GM19324 (cell line): ENCODE results near the gene CFD.
"Not testable (repeated sequence)": the region's sequence is repeated elsewhere in the genome, so short reads cannot be mapped to it uniquely, and the experiment has no call there.

Experiments
- ATAC-seq: cut with Tn5 transposase; IDR thresholded peaks from one replicate; pipeline ENCODE4 v1.9.1; 2021; ENCODE audit warnings: mild to moderate bottlenecking, moderate library complexity; ENCODE audit not compliant: unreplicated experiment, low FRiP score

The CFD gene

DNA sequence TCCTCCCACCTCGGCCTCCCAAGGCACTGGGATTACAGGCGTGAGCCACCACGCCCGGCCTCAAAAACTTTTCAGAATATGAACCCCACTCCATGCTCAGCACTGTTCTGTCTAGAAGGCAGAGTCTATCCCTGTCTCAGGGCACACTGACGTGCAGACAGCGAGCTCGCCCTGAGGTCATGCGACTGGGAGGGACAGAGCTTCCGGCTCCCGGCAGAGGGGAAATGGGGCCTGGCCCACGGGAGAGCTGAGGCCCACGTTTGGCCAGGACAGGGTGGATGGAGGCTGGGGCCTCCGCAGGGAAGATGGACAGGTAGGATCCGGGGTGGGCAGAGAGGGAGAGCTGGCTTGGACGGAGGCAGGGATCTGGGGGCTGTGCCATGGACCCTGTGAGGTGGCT lies 34.6 kb upstream of the CFD start:
- no peak for ATAC-seq

DNA sequence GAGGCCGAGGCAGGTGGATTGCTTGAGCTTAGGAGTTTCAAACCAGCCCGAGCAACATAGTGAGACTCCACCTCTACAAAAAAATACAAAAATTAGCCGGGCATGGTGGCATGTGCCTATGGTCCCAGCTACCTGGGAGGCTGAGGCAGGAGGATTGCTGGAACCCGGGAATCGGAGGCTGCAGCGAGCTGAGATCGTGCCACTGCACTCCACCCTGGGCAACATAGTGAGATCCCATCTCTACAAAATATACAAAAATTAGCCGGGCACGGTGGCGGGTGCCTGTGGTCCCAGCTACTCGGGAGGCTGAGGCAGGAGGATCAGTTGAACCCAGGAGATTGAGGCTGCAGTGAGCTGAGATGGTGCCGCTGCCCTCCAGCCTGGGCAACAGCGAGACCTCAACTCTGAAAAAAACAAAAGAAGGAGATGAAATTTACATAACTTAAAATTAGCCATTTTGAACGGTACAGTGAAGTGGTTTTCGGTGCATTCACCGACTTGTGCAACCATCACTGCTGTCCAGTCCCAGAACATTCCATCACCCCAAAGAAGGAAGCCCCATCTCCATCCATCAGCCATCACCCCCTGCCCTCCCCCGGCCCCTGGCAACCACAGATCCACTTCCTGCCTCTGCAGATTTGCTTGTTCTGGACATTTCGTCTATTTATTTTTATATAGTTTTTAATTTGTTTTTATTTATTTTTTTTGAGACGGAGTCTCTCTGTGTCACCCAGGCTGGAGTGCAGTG lies 33.4 kb upstream of the CFD start:
- ATAC-seq = no peak

DNA sequence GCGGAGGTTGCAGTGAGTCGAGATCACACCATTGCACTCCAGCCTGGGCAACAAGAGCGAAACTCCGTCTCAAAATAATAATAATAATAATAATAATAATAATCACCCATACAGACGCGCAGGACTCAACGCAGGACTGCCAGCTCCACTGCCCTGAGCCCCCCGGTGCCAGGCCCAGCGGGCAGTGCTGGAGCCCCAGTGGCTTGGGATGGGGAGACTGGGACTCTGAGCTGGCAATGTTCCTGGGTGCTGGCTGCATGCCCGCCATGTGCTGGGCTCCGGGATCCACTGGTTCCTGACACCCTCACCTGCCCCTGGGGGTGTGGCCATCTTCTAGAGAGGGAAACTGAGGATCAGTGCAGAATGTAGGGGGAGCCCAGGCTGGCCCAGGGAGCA lies 32.2 kb upstream of the CFD start:
- ATAC-seq = no peak

DNA sequence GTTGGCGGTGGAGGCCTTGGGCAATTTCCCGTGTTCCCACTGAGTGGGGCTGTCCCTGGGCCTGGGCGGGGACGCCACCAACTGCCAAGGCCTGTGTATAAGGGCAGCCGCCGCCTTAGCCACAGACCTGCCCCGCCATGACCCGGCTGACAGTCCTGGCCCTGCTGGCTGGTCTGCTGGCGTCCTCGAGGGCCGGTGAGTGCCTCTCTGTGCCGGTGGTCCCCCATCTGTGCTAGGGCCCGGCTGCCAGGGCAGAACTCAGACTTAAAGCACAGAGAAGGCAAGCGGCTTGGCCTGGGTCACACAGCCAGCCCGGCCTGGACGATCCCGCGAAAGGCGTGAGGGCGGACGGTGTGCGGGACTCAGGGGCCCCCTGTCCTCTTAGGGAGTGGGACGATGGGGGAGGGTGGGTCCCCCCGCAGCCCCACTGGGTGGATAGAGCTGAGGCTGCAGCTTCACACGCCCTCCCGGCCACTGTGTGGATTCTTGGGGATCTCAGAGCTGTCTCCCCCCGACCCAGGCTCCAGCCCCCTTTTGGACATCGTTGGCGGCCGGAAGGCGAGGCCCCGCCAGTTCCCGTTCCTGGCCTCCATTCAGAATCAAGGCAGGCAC lies 31.6 kb upstream of the CFD start, which contains the start of gene AZU1:
Gene AZU1 (plus strand): TSS at position 128 of the 612 bp plus-strand sequence. CDS start 10 bp downstream, at position 138.
- ATAC-seq = no peak

DNA sequence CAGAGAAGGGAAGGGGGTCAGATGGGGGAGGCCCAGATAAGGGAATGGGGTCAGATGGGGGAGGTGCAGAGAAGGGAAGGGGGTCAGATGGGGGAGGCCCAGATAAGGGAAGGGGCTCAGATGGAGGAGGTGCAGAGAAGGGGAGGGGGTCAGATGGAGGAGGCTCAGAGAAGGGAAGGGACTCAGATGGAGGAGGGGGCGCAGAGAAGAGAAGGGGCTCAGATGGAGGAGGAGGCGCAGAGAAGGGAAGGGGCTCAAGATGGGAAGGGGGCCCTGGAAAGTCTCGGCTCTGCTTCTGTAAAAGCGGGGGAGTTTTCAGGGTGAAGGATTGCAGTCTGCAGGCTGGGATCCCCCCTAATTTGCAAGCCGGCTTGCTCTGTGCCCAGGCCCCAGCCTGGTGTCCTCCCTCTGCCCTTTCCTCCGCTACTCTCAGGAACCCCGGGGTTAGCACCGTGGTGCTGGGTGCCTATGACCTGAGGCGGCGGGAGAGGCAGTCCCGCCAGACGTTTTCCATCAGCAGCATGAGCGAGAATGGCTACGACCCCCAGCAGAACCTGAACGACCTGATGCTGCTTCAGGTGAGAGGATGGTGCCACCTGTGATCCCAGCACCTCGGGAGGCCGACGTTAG lies 30.2 kb upstream of the CFD start:
- no peak for ATAC-seq

DNA sequence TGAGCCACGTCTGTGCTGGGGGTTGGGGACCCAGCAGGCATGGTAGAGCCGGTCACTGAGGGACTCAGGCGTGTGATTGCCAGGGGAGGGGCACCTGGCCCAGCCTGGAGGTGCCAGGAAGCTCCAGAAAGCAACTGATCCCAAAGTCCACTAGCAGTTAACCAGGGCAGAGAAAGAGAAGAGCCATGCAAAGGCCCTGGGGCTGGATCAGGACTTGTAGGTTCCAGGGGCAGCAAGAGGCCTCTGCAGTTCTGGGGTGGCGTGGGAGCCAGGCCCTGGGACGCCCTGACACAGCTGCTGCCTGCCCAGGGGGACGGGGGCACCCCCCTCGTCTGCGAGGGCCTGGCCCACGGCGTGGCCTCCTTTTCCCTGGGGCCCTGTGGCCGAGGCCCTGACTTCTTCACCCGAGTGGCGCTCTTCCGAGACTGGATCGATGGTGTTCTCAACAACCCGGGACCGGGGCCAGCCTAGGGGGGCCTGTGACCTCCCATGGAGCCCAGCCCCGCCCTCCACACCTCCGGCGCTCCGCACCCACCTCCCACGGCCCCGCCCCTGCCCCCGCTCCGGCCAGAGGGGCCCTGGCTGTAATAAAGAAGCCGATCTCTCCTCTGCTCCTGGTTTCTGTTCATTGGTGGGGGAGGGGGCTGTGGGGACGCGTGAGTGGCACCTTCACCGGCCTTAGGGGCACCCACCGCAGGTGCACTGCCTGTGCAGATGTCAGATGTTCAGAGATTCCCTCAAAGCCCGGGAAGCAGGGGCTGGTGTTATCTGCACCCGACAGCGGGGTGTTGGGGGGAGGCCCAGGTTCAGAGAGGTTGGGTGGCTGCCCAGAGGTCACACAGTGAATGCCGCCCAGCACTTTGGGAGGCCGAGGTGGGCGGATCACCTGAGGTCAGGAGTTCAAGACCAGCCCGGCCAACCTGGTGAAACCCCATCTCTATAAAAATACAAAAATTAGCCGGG lies 27.8 kb upstream of the CFD start:
- ATAC-seq = no peak

DNA sequence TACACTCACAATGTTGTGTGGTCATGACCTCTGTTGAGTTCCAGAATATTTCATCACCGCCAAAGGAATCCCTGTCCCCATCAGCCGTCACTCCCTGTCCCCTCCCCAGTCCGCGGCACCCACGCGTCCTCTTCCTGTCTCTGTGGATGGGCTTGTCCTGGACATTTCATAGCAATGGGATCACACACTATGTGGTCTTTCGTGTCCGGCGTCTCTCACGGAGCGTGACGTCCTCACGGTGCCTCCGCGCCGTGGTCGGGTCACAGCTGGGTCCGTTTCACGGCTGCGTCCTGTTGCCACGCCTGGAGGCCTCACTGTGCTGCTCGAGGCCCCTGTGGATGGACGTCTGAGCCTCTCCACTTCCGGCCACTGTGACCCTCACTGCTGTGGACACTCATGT lies 25.2 kb upstream of the CFD start:
- no peak for ATAC-seq

DNA sequence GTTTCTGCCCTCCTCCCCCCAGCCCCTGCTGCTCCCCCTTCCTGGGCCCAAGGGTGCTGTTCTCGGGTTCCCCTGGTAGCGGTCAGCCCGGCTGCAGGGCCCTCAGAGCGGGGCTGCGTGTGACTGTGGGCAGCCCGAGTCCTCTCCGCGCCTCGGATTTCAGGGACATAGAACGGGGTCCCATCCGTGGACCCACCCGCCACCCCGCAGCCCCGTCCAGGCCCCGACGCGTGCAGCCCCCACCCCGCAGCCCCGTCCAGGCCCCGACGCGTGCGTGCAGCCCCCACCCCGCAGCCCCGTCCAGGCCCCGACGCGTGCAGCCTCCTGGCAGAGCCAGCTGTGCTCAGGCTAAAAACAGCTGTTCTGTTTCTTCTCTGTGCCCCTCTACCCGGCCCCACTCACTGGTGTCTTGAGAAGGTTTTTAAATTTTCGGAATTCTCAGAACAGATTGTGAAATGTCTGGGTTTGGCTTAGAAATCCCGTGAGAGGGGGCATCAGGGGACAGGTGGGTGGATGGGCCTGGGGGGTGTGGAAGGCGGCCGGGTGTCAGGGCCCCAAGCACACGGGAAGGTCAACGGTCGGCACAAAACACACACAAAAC lies 24.2 kb upstream of the CFD start:
- ATAC-seq = no peak

DNA sequence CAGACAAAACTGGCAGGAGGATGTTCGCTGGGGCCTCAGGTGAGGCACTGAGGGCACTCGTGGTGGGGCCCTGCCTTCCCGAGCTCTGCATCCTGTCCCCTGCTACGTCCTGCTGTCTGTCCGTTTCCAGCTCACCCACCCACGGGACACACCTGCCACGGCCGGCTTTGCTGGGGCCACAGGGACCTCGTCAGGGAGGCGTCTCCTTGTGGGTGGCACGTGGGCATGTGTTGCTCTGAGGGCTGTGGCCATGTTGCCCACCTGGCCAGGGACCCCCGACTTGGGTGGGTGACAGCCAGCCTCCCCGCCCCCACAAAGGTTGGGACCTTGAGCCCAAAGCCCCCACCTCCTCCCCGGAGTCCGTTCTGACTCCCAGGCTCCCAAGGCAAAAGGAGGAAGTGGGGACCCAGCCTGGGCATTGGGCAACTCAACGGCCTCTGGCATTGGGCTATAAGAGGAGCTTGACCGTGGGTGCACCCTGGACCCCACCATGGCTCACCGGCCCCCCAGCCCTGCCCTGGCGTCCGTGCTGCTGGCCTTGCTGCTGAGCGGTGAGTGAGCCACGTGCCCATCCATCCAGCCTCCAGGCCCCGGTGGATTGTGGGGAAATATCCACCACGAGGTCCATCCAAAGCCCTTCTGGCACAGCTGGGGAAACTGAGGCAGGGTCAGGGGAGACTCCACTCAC lies 18.8 kb upstream of the CFD start, which contains the start of gene PRTN3:
Gene PRTN3 (plus strand): TSS at position 481 of the 688 bp plus-strand sequence. CDS start 10 bp downstream, at position 491.
- ATAC-seq = no peak

DNA sequence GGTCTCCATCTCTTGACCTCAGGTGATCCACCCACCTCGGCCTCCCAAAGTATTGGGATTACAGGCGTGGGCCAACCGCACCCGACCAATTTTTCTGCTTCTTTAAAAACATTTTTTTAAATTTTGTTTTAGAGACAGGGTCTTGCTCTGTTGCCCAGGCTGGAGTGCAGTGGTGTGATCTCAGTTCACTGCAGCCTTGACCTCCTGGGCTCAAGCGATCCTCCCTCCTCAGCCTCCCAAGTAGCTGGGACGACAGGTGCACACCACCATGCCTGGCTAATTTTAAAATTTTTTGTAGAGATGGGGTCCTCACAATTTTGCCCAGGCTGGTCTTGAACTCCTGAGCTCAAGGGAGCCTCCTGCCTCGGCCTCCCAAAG lies 16.7 kb upstream of the CFD start:
- not testable (repeated sequence) for ATAC-seq

DNA sequence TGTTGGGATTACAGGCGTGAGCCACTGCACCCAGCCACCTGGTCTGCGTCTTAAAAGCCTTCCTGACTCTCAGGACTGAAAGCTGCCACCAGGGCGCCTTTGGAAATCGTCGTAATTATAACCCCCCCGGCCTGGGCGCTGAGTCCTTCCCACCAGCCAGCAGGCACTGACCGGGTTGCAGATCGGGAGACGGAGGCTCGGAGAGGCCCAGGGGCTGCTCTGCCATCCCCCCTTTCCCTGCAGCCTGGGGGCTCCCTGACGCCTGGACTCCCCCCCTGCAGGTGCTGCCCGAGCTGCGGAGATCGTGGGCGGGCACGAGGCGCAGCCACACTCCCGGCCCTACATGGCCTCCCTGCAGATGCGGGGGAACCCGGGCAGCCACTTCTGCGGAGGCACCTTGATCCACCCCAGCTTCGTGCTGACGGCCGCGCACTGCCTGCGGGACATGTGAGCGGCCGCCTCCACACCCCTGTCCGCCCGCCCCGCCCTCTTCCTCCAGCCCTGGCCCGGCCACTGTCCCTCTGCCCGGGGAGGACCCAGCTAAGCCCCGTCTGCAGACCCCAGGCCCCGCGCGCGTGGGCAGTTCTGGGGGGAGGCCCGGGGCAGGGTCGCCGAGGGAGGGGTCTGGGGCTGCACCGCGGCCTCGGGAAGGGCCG lies 16.2 kb upstream of the CFD start:
- ATAC-seq = no peak

DNA sequence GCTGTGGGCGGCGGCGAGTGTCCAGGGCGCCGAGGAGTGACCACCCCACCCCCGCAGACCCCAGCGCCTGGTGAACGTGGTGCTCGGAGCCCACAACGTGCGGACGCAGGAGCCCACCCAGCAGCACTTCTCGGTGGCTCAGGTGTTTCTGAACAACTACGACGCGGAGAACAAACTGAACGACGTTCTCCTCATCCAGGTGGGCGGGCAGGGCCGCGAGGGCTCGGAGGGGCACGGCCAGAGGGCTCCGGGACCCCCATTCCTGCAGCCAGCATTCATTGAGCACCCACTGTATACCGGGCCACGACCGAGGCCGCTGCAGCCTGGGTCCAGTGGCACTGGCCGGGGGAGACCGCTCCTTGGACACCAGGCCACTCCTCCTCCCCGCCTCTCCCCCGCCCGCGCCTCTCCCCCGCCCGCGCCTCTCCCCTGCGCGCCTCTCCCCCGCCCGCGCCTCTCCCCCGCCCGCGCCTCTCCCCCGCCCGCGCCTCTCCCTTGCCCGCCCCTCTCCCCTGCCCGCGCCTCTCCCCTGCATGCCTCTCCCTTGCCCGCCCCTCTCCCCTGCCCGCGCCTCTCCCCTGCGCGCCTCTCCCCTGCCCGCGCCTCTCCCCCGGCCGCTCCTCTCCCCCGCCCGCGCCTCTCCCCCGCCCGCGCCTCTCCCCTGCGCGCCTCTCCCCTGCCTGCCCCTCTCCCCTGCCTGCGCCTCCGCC lies 15.5 kb upstream of the CFD start:
- no peak for ATAC-seq

DNA sequence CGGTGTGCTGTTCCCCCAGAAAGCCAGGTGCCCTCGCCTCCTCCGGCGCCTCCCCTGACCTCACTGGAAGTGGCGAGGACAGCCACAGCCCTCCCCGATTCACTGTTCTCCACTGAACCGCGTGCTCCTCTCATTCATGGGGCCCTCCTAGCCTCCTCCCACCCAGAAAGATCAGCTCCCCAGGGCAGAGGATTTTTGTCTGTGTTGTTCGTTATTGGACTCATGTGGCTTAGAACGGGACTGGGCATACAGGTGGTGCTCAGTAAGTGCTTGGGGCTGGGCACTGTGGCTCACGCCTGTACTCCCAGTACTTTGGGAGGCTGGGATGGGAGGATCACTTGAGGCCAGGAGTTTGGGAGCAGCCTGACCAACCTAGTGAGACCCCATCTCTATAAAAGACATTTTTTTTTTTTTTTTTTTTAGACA lies 14.9 kb upstream of the CFD start:
- no peak for ATAC-seq

DNA sequence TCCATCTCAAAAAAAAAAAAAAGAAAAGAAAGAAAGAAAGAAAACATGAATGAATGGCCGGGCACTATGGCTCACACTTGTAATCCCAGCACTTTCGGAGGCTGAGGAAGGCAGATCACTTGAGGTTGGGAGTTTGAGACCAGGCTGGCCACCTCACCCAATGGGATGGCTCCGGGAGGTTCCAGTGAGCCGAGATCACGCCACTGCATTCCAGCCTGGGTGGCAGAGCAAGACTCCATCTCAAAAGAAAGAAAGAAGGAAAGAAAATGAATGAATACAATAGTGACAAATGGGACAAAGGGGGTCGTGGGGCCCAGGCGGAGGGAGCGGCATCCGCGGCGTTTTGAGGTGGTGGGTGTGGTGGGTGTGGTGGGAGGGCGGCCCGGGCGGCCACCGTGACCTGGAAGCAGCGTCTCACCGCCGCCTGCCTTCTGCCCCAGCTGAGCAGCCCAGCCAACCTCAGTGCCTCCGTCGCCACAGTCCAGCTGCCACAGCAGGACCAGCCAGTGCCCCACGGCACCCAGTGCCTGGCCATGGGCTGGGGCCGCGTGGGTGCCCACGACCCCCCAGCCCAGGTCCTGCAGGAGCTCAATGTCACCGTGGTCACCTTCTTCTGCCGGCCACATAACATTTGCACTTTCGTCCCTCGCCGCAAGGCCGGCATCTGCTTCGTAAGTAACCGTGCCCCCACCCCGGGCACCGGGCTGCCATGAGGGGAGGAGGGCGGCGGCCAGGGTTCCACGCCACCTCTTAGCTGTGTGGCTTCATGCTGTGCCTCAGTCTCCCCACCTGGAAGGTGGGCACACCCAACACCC lies 13.6 kb upstream of the CFD start:
- ATAC-seq = no peak

DNA sequence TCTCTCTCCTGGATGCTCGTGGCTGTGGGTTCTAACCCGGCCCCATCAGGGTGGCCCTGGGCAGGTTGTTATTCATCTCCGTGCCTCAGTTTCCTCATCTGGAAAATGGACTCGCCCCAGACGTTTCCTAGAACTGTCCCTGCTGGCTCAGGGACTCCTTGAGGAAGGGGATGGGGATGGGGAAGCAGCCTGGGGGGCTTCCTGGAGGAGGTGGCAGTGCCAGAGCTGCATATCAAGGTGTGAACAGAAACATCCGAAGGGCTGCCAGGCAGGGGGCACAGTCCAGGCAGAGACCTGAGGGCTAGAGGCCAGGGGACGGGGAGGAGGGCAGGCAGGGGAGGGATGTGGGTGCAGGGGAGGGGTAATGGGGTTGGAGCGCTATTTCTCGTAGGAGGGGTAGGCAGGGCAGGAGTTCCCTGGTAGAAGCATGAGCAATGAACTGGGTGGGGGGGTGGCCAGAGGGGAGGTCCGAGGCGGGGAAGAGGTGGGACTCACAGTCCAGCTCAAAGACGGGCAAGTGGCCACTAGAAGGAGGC lies 11.0 kb upstream of the CFD start:
- no peak for ATAC-seq

DNA sequence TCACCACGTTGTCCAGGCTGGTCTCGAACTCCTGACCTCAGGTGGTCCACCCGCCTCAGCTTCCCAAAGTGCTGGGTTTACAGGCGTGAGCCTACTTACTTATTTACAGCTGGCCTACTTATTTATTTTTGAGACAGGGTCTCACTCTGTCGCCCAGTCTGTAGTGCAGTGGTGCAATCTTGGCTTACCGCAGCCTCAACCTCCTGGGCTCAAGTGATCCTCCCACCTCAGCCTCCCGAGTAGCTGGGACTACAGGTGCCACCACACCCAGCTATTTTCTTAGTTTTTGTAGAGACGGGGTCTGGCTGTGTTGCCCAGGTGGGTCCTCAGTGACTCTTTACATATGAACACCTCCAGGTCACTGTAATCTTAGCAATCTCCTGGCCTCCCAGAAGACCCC lies 10.3 kb upstream of the CFD start:
- not testable (repeated sequence) for ATAC-seq

DNA sequence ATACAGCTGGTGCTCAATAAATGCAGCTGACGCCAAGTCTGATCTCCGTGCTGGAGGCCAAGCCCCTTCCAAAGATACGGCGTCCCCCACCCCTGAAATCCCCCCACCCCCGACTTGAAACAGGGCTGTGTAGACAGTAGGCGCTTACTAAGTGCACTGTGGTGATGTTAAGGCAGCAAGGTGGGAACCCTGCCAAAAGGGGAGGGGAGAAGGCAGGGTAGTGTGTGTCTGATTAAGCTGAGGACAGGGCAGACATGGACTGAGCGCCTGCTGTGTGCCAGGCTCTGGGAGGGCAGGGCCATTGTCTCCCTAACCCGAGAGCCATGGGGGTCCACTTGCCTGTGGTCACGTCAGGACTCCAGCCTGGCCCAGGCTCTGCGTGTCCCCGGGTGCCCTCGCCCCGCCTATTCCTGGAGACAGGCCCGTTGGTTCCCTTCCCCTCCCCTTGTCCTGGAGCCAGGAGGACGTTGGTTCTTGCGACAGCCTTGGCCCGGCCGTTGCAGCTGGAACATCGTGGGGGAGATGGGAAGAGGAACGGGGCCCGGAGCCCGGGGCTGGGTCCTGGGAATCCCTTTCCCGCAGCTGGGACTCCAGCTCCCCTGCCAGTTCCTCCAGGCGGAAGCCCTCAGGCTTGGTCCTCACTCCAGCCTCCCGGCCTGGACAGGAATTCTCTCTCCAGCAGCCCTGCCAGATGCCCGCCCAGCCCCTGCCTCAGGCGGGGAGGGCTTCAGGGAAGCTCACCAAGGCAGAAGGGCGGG lies 9.1 kb upstream of the CFD start:
- no peak for ATAC-seq
